OCI-LY1 (cell line): Measurements from ENCODE around the gene BMPER.

Source experiments
- H2AFZ ChIP-seq: fragments of 200-600 bp; sonication (generic), shearing (Covaris generic); 2 replicates; pipeline ENCODE4 v1.6.0; 2014; ENCODE audit warnings: antibody characterized with exemption, mild to moderate bottlenecking, low read length
- H3F3A ChIP-seq: fragments of 200-600 bp; sonication (generic), shearing (Covaris generic); 2 replicates; pipeline ENCODE4 v1.6.0; 2014; ENCODE audit warnings: mild to moderate bottlenecking, antibody characterized with exemption, low read length, moderate library complexity; ENCODE audit not compliant: insufficient read depth
- H3K27ac ChIP-seq: fragments of 200-600 bp; sonication (generic); 2 replicates; pipeline ENCODE4 v1.5.1; 2014; ENCODE audit warnings: low read length, mixed run types, mild to moderate bottlenecking, low read depth; ENCODE audit not compliant: poor library complexity, severe bottlenecking
- H3K27me3 ChIP-seq: fragments of 200-600 bp; sonication (generic); 2 replicates; pipeline ENCODE4 v1.6.0; 2014; ENCODE audit warnings: antibody characterized with exemption, mild to moderate bottlenecking, low read length, moderate library complexity; ENCODE audit not compliant: insufficient read depth
- H3K36me3 ChIP-seq: fragments of 200-600 bp; sonication (generic); 2 replicates; pipeline ENCODE4 v1.6.1; 2014; ENCODE audit warnings: mild to moderate bottlenecking, antibody characterized with exemption, low read length, moderate library complexity, mixed read lengths; ENCODE audit not compliant: insufficient read depth
- H3K4me1 ChIP-seq: fragments of 200-600 bp; sonication (generic); 2 replicates; pipeline ENCODE4 v1.5.1; 2014; ENCODE audit warnings: mild to moderate bottlenecking, low read length, moderate library complexity; ENCODE audit not compliant: insufficient read depth, severe bottlenecking
- H3K4me2 ChIP-seq: fragments of 200-600 bp; sonication (generic), shearing (Covaris generic); 2 replicates; pipeline ENCODE4 v1.6.1; 2014; ENCODE audit warnings: low read length
- H3K4me3 ChIP-seq: fragments of 200-600 bp; sonication (generic); 2 replicates; pipeline ENCODE4 v1.5.1; 2014; ENCODE audit warnings: low read length, low read depth, mild to moderate bottlenecking, mixed read lengths; ENCODE audit not compliant: poor library complexity, severe bottlenecking
- H3K79me2 ChIP-seq: fragments of 200-600 bp; shearing (Covaris generic); 2 replicates; pipeline ENCODE4 v1.6.1; 2016; ENCODE audit warnings: mixed run types, low read length, mixed read lengths; ENCODE audit not compliant: insufficient read depth
- H3K9ac ChIP-seq: fragments of 200-600 bp; sonication (generic), shearing (Covaris generic); 2 replicates; pipeline ENCODE4 v1.6.1; 2014; ENCODE audit warnings: mild to moderate bottlenecking, low read length, mixed read lengths
- H3K9me2 ChIP-seq: fragments of 200-600 bp; sonication (generic), shearing (Covaris generic); 2 replicates; pipeline ENCODE4 v1.6.1; 2014; ENCODE audit warnings: low read depth, mild to moderate bottlenecking, low read length, mixed read lengths
- H3K9me3 ChIP-seq: fragments of 200-600 bp; shearing (Covaris generic); 2 replicates; pipeline ENCODE4 v1.6.1; 2014; ENCODE audit warnings: low read length, mixed read lengths
- H4K20me1 ChIP-seq: fragments of 200-600 bp; sonication (generic), shearing (Covaris generic); 2 replicates; pipeline ENCODE4 v1.6.0; 2016; ENCODE audit warnings: mild to moderate bottlenecking, low read length; ENCODE audit not compliant: insufficient read depth
- CTCF ChIP-seq: fragments of 200-600 bp; sonication (generic), shearing (Covaris generic); IDR thresholded peaks from 2 replicates; pipeline ENCODE4 v1.5.1; 2017; ENCODE audit warnings: mild to moderate bottlenecking, antibody characterized with exemption, low read length, moderate library complexity, mixed read lengths
- EZH2 ChIP-seq: fragments of 200-600 bp; sonication (generic), shearing (Covaris generic); IDR thresholded peaks from 2 replicates; pipeline ENCODE4 v1.8.0; 2017; ENCODE audit warnings: borderline replicate concordance, mixed run types, mild to moderate bottlenecking, antibody characterized with exemption, low read length, moderate library complexity, mixed read lengths

BMPER gene

GRCh38 chr7:33965183-33965744 lies 59.9 kb downstream of the BMPER start:
- Histone ChIP-seq H3K27ac (no peak overlapping the region), H3K4me2 (no peak overlapping the region)

GRCh38 chr7:33968591-33968990 lies 63.3 kb downstream of the BMPER start:
- H3K9ac ChIP-seq: no peak overlapping the region
- no peaks in the 10 kb centered on the region for H3K36me3 ChIP-seq
- no peaks in the 10 kb centered on the region for H3F3A ChIP-seq
- no peak for TF ChIP-seq EZH2
- no peak for TF ChIP-seq CTCF
- no peak overlapping the region for H3K4me2 ChIP-seq
- no peaks in the 10 kb centered on the region for H3K4me1 ChIP-seq
- H3K27me3 ChIP-seq: no peaks in the 10 kb centered on the region
- H3K27ac ChIP-seq: no peak overlapping the region
- H3K79me2 ChIP-seq: no peaks in the 10 kb centered on the region
- H3K9me3 ChIP-seq: no peaks in the 10 kb centered on the region
- no peaks in the 10 kb centered on the region for H4K20me1 ChIP-seq
- H2AFZ ChIP-seq: no peak overlapping the region
- no peaks in the 10 kb centered on the region for H3K9me2 ChIP-seq
- H3K4me3 ChIP-seq: no peak overlapping the region

More at GRCh38 chr7:33965183-33965744, 59.9 kb downstream of the BMPER start:
- Histone ChIP-seq H3K4me3 (no peak overlapping the region), H2AFZ (no peak overlapping the region), H4K20me1 (no peaks in the 10 kb centered on the region), H3K4me1 (no peaks in the 10 kb centered on the region), H3K27me3 (no peaks in the 10 kb centered on the region), H3K9me3 (no peaks in the 10 kb centered on the region), H3F3A (no peaks in the 10 kb centered on the region), H3K36me3 (no peaks in the 10 kb centered on the region), H3K9ac (no peak overlapping the region), H3K9me2 (no peaks in the 10 kb centered on the region), H3K79me2 (no peaks in the 10 kb centered on the region)
- TF ChIP-seq CTCF (no peak), EZH2 (no peak)

GRCh38 chr7:33970536-33970935 lies 65.2 kb downstream of the BMPER start:
- Histone ChIP-seq H3K79me2 (no peaks in the 10 kb centered on the region), H3K9me2 (no peaks in the 10 kb centered on the region), H2AFZ (no peak overlapping the region), H3F3A (no peaks in the 10 kb centered on the region), H3K4me1 (no peaks in the 10 kb centered on the region), H4K20me1 (no peaks in the 10 kb centered on the region), H3K9ac (no peak overlapping the region), H3K9me3 (no peaks in the 10 kb centered on the region), H3K36me3 (no peaks in the 10 kb centered on the region), H3K4me2 (no peak overlapping the region), H3K27me3 (no peaks in the 10 kb centered on the region), H3K4me3 (no peak overlapping the region), H3K27ac (no peak overlapping the region)
- TF ChIP-seq EZH2: no peak
- no peak for TF ChIP-seq CTCF
